HG02610 (cell line): Measurements from ENCODE around the gene TEX53.

ENCODE experiments used
- ATAC-seq: cut with Tn5 transposase; IDR thresholded peaks from one replicate; pipeline ENCODE4 v1.9.1; 2021; ENCODE audit warnings: mild to moderate bottlenecking, moderate library complexity; ENCODE audit not compliant: unreplicated experiment

Gene TEX53

DNA sequence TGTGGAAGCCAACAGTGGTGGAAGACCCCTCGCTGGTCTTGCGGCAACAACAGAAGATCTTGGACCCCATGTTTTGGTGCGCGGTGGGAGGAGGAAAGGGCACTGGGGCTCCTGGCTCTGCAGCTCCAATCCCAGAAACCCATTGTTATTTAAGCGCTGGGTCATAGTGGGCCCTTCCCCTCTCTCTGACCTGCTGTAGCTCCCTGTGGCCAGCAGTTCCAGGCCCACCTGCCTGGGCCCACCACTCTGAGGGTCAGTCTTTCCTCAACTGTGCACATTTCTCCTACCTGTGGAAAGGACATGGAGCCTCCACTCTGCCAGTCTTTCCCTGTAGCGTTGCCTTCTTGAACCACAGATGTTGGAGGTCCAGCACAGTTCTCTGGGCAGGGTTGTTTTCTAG lies at the start of gene TEX53:
Gene TEX53, minus strand, starts transcription at position 101 of the 400 bp plus-strand sequence. Its CDS starts 31 bp downstream, at position 70.
- ATAC-seq, result no peak

DNA sequence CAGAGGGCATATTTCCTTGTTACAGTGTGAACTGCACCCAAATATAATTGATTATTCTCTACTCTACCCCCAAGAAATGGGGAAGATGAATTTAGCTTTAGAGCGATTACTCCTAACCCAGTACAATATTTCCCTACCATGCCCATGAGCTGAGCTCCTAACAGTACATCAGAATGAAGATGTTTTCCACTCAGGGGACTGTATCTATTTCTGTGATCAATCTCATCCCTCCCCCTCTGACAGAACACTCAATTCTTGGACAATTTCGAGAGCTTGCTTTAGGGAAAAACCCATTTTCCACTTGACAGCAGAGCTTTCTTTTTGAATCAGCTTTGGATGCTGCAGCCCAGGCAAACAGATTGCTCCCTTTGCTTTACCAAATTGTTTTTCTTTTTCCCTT lies 49.1 kb upstream of the TEX53 start:
- no peak for ATAC-seq

GRCh38 chr9:114701988-114702387 lies 44.4 kb upstream of the TEX53 start:
- no peak for ATAC-seq

- peak; percentile 47 for ATAC-seq
Observed at GRCh38 chr9:114697951-114698351, 40.3 kb upstream of the TEX53 start.

- peak; percentile 62 for ATAC-seq
Observed at GRCh38 chr9:114696814-114697544, 39.4 kb upstream of the TEX53 start.

GRCh38 chr9:114695948-114696347 lies 38.3 kb upstream of the TEX53 start:
- no peak for ATAC-seq

DNA sequence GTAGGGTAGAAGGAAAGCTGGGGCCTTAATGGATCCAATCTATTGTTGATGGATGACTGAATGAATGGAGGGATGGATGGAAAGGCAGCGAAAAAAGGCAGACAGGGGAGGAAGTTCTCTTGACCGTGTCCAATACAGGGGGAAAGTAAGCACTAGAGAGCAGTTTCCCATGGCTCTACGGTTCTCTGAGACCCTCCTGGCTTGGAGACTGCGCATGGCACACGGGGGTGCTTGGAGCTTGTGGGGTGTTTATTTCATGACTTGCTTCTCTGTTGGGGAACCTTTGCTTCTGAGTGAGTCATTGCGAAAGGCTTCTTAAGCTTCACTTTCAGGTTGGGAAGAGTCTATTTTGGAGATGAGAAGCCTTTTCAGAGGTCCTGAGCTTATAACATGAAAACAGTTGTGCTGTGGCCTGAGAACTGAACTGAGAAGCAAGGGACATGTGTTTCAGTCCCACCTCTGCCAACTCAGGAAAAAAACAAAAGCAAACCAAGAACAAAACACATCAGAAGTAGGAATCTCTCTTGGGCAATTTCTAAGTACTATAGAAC lies 37.2 kb upstream of the TEX53 start:
- peak; percentile 33 for ATAC-seq

- no peak for ATAC-seq
Observed at GRCh38 chr9:114694146-114694545, 36.5 kb upstream of the TEX53 start.

DNA sequence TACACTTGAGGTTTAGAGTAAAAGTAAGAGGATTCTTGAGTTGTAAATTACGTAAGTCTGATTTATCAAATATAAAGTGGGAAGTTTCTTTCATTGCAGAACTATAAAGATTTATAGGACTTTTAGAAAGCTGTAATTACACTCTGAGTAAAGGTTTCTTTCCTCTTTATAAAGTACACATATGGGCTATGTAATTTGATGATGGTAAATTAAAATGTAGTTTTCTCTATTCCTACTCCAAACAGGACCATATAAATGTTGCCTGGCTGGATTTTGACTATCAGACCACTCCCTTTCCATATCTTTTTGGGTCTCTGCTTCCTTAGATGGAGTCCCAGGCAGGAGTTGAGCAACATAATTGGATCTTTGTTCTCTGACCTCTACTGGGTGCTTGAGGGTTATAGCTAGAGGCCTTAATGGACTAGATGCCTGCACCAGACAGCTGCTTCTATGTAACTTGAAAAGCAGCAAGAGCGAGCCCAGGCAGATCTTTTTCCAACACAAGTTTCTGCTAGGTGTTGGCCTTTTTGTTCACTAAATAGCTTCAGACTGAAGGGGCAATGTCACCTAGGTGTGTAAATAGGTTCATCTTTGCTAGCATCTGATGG lies 35.7 kb upstream of the TEX53 start:
- ATAC-seq, result no peak

DNA sequence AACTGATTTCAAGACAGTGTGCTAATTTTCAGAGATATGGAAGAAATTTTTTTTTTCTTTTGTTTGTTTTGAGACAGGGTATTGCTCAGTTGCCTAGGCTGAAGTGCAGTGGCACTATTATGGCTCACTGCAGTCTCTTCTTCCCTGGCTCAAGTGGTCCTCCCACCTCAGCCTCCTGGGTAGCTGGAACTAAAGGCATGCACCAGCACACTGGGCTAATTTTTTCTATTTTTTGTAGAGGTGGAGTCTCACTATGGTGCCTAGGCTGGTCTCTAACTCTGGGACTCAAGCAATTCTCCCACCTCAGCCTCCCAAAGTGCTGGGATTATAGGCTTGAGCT lies 34.3 kb upstream of the TEX53 start:
- ATAC-seq, result no peak

DNA sequence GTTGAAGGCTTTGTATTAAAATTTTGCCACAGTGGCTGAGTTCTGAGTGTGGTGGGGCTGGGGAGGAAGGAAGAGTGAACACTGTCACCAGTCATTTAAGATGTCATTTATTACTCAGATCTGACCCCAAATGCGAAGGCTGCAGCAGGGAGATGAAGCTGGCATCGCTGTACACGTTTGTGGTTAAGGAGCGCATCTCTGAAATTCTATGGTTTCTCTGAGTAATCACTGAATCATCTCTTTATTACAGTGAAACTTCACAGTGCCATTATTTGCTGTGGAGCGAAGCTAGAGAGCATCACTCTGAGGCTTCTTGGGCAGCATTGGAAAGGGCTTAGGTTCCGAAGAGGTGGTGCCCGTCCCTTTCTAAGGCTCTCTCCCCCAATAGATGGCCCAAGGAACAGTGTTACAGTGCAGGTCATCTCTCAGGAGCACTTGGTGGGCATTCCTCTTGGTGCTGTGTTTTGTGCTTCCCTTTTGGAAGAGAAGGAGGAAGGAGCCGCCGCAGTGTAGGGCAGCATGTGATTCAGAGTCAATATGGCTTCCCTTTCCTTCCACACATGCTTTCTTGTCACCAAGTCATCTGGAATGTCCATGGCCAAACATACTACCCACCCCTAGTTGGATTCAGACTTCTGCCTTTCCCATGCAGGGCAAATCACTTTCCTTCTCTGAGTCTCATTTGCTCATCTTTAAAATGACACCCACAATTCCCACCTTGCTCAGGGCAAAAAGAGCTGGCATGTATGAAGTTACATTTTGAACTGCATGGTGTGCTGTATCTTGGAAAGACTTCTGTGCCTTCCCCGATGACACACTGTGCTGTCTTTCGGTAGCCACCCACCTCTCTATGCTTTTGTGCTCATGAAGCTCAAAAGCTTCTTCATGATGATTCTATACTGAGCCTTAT lies 33.7 kb upstream of the TEX53 start:
- peak; percentile 91 for ATAC-seq

DNA sequence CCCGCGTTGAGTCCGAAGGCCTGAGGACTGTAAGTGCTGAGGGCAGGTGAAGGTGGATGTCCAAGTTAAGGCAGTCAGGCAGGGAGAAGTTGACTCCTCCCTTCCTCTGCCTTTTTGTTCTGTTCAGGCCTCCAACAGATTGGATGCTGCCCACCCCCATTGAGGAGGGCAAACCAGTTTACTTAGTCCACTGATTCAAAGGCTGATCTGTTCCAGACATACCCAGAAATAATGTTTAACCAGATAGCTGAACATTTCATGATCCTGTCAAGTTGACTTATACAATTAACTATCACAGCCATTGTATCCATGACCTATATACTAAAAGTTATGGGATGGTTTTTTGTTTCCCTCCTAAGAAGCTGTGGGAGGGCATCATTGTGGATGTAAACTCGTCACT lies 32.7 kb upstream of the TEX53 start:
- no peak for ATAC-seq

GRCh38 chr9:114689813-114690212 lies 32.2 kb upstream of the TEX53 start:
- ATAC-seq, result no peak

DNA sequence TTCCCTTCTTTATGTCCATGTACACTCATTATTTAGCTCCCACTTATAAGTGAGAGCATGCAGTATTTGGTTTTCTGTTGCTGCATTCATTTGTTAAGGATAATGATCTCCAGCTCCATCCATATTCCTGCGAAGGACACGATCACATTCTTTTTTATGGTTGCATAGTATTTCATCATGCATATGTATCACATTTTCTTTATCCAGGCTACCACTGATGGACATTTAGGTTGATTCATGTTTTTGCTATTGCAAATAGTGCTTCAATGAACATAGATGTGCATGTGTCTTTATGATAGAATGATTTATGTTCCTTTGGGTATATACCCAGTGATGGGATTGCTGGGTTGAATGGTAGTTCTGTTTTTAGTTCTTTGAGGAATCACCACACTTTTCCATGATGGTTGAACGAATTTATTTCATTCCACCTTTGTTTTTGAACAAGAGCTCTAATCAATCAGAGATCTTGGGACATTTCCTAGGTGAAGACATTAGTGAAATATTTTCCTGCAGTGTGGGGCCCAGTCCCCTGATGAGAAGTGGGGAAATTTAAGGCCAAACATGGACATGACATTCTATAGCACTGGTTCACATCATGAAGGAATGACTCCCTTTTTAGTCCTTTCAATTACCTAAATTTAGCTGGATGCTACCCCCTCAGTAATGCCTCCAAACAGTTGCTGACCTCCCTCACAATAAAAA lies 31.5 kb upstream of the TEX53 start:
- no peak for ATAC-seq

DNA sequence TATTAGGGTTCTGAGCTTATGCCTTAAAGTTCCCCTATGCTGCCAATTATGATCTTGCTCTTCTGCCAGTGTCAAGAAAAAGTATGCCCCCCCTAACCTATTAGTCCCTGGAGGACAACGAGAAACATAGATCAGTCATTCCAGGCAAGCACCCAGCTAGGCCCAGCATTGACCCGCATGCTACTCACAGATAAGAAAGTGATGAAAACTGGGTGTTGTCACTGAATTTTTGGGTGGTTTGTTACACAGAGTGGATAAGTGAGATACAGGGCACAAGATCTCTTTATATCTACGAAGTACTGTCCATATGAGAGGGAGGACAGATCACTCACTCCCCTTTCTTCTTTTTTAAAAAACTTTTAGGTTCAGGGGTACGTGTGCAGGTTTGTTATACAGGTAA lies 30.8 kb upstream of the TEX53 start:
- no peak for ATAC-seq

- ATAC-seq, result no peak
Observed at GRCh38 chr9:114687034-114687433, 29.4 kb upstream of the TEX53 start.

GRCh38 chr9:114685951-114686350 lies 28.3 kb upstream of the TEX53 start:
- no peak for ATAC-seq

DNA sequence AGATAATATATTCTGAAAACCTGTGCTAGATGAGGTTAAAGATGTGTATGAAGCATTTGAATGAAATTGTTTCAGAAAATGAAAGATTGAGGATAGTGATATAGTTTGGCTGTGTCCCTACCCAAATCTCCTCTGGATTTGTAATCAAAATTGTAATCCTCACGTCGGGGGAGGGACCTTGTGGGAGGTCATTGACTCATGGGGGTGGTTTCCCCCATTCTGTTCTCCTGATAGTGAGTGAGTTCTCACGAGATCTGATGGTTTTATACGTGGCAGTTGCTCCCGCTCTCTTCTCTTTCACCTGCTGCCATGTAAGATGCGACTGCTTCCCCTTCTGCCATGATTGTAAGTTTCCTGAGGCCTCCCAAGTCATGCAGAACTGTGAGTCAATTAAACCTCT lies 26.4 kb upstream of the TEX53 start:
- ATAC-seq, result no peak

DNA sequence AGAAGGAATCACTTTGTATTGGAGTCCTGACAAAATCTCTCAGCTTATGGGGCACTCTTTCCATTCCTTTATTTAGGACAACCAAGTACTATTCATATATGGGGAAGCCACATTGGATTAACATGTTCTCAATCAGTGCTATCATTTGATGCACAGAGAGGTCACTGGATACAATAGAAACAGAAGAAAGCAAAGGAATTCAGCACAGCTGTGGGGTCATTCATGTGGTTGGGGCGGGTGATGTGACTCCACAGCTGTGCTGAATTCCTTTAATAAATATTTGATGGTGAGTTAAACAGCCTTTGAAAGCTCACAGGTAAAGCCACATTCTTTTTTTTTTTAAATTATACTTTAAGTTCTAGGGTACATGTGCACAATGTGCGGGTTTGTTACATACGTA lies 25.2 kb upstream of the TEX53 start:
- ATAC-seq, result no peak

- peak; percentile 55 for ATAC-seq
Observed at GRCh38 chr9:114681594-114682332, 24.2 kb upstream of the TEX53 start, which contains the start of gene TEX48. Gene TEX48 (minus strand): TSS chr9:114682192. CDS start chr9:114671723, 10,469 bp downstream.
